Smooth muscle cell (in vitro differentiated cells): ENCODE data around the gene SKOR1. TPM values are rescaled to one million over a fixed set of nuclear protein-coding genes. Genes with fewer than 3 reads are reported as not detected.

ENCODE experiments used
- DNase-seq: peaks from one replicate; lab custom pipeline; 2025; ENCODE audit not compliant: unreplicated experiment; lab: John Stamatoyannopoulos, UW
- H2AFZ ChIP-seq: fragments of 200-600 bp; sonication (generic); 2 replicates; pipeline ENCODE4 v1.6.0; 2016; ENCODE audit warnings: antibody characterized with exemption, low read depth, mild to moderate bottlenecking
- H3F3A ChIP-seq: fragments of 200-600 bp; sonication (generic); 2 replicates; pipeline ENCODE4 v1.6.0; 2017; ENCODE audit warnings: antibody characterized with exemption, low read depth
- H3K27ac ChIP-seq: fragments of 200-600 bp; sonication (generic); 2 replicates; pipeline ENCODE4 v1.5.1; 2016; ENCODE audit warnings: low read depth, mild to moderate bottlenecking
- H3K27me3 ChIP-seq: fragments of 200-600 bp; sonication (generic); 2 replicates; pipeline ENCODE4 v1.6.1; 2016; ENCODE audit warnings: low read depth, mild to moderate bottlenecking
- H3K36me3 ChIP-seq: fragments of 200-600 bp; sonication (generic); 2 replicates; pipeline ENCODE4 v1.5.1; 2016; ENCODE audit warnings: low read depth
- H3K4me1 ChIP-seq: fragments of 200-600 bp; sonication (generic); 2 replicates; pipeline ENCODE4 v1.5.1; 2016; ENCODE audit warnings: low read depth
- H3K4me2 ChIP-seq: fragments of 200-600 bp; sonication (generic); 2 replicates; pipeline ENCODE4 v1.6.0; 2016; ENCODE audit warnings: mild to moderate bottlenecking
- H3K4me3 ChIP-seq: fragments of 200-600 bp; sonication (generic); 2 replicates; pipeline ENCODE4 v1.5.1; 2016; ENCODE audit warnings: mild to moderate bottlenecking
- H3K79me2 ChIP-seq: fragments of 200-600 bp; sonication (generic); 2 replicates; pipeline ENCODE4 v1.6.0; 2016; ENCODE audit warnings: low read depth, mild to moderate bottlenecking
- H3K9ac ChIP-seq: fragments of 200-600 bp; sonication (generic); 2 replicates; pipeline ENCODE4 v1.6.0; 2016; ENCODE audit warnings: low read depth
- H3K9me3 ChIP-seq: fragments of 200-600 bp; sonication (generic); replicated peaks from 2 replicates; pipeline ENCODE4 v1.5.1; 2016; ENCODE audit warnings: low read depth
- H4K20me1 ChIP-seq: fragments of 200-600 bp; sonication (generic); 2 replicates; pipeline ENCODE4 v1.6.0; 2016; ENCODE audit warnings: low read depth
- CTCF ChIP-seq: fragments of 200-600 bp; sonication (generic); IDR thresholded peaks from 2 replicates; pipeline ENCODE4 v1.5.1; 2017; ENCODE audit warnings: borderline replicate concordance, mild to moderate bottlenecking, antibody characterized with exemption; ENCODE audit not compliant: insufficient read depth, poor library complexity, severe bottlenecking
- WGBS: methylation state at CpG from one replicate; pipeline ENCODE4 v1.1.7; 2016; ENCODE audit warnings: low lambda C conversion rate; 5-methylcytosine and 5-hydroxymethylcytosine counted together
- polyA plus RNA-seq: library from polyadenylated mRNA; unstranded; fragments of >200 nt; fragmentation: Nextera tagmentation; extraction: Ambion mirVana; gene quantifications from 2 replicates; pipeline ENCODE4 v1.2.1, GENCODE V29; 2016
- total RNA-seq: library from RNA; depleted of rRNA; stranded (reverse); fragments of >200 nt; gene quantifications from 2 replicates; pipeline ENCODE4 v1.2.3, GENCODE V29; 2014

The SKOR1 gene
- total and polyA plus RNA-seq, 2 experiments from 2014 or later: 0.04 to 0.21 TPM

GRCh38 chr15:67850994-67851571, 25.8 kb downstream of the SKOR1 start:
- no peaks in the 10 kb centered on the region for H4K20me1 ChIP-seq
- H3K4me2 ChIP-seq: no peak overlapping the region
- no peaks in the 10 kb centered on the region for H3K4me1 ChIP-seq
- no peak overlapping the region for H3K9ac ChIP-seq
- no peaks in the 10 kb centered on the region for H3K9me3 ChIP-seq
- no peak for TF ChIP-seq CTCF
- H3K27ac ChIP-seq: no peak overlapping the region
- H3F3A ChIP-seq: no peaks in the 10 kb centered on the region
- H3K27me3 ChIP-seq: no peaks in the 10 kb centered on the region
- no peak for DNase-seq
- no peaks in the 10 kb centered on the region for H3K36me3 ChIP-seq
- no peak overlapping the region for H2AFZ ChIP-seq
- no peak overlapping the region for H3K4me3 ChIP-seq
- H3K79me2 ChIP-seq: no peaks in the 10 kb centered on the region
- WGBS: 60% methylated on average over 4 of the region's 4 CpGs

GRCh38 chr15:67852418-67852817, 27.1 kb downstream of the SKOR1 start:
- no peak for TF ChIP-seq CTCF
- H3K4me2 ChIP-seq: no peak overlapping the region
- H3K27ac ChIP-seq: no peak overlapping the region
- H2AFZ ChIP-seq: no peak overlapping the region
- no peaks in the 10 kb centered on the region for H3K79me2 ChIP-seq
- no peak for DNase-seq
- H3F3A ChIP-seq: no peaks in the 10 kb centered on the region
- H3K4me3 ChIP-seq: no peak overlapping the region
- H3K9ac ChIP-seq: no peak overlapping the region
- H3K27me3 ChIP-seq: no peaks in the 10 kb centered on the region
- H3K4me1 ChIP-seq: no peaks in the 10 kb centered on the region
- no peaks in the 10 kb centered on the region for H3K9me3 ChIP-seq
- WGBS: 90% methylated on average over 3 of the region's 3 CpGs
- H3K36me3 ChIP-seq: no peaks in the 10 kb centered on the region
- no peaks in the 10 kb centered on the region for H4K20me1 ChIP-seq

- H3F3A ChIP-seq: no peaks in the 10 kb centered on the region
- DNase-seq: no peak
- H3K4me3 ChIP-seq: no peak overlapping the region
- no peak overlapping the region for H3K27ac ChIP-seq
- H3K9ac ChIP-seq: no peak overlapping the region
- no peaks in the 10 kb centered on the region for H3K4me1 ChIP-seq
- no peaks in the 10 kb centered on the region for H3K79me2 ChIP-seq
- no peak overlapping the region for H3K4me2 ChIP-seq
- H3K36me3 ChIP-seq: no peaks in the 10 kb centered on the region
- H4K20me1 ChIP-seq: no peaks in the 10 kb centered on the region
- no peak overlapping the region for H2AFZ ChIP-seq
- no peaks in the 10 kb centered on the region for H3K9me3 ChIP-seq
- TF ChIP-seq CTCF: no peak
- H3K27me3 ChIP-seq: no peaks in the 10 kb centered on the region
- 92% methylated on average over 3 of the region's 3 CpGs for WGBS
Observed at GRCh38 chr15:67853454-67853853, 28.1 kb downstream of the SKOR1 start.

- WGBS: 75% methylated on average over 1 of the region's 1 CpG
- Histone ChIP-seq H4K20me1 (no peaks in the 10 kb centered on the region), H3K9ac (no peak overlapping the region), H3K4me3 (no peak overlapping the region), H3K9me3 (no peaks in the 10 kb centered on the region), H3K4me1 (no peaks in the 10 kb centered on the region), H3K4me2 (no peak overlapping the region), H3F3A (no peaks in the 10 kb centered on the region), H2AFZ (no peak overlapping the region), H3K27me3 (no peaks in the 10 kb centered on the region), H3K79me2 (no peaks in the 10 kb centered on the region), H3K36me3 (no peaks in the 10 kb centered on the region), H3K27ac (no peak overlapping the region)
- DNase-seq: no peak
- no peak for TF ChIP-seq CTCF
Observed at GRCh38 chr15:67854358-67854757, 29.0 kb downstream of the SKOR1 start.
